SK-N-SH (cell line): ENCODE measurements around the gene AMACR. TPM values are rescaled to one million over a fixed set of nuclear protein-coding genes. Genes with fewer than 3 reads are reported as not detected.

Experiments used
- CTCF ChIA-PET: fragments of 300-600, 350-600 bp; formaldehyde crosslinking; extraction: SDS; loops from one replicate; lab custom pipeline; 2021; lab: Yijun Ruan, JAX
- POLR2A ChIA-PET: fragments of 350-600 bp; sonication (Branson Sonifier 250); formaldehyde crosslinking; extraction: SDS; loops from one replicate; lab custom pipeline; 2020; ENCODE audit warnings: antibody characterized with exemption, inconsistent platforms; lab: Yijun Ruan, JAX
- DNase-seq: peaks from one replicate; pipeline ENCODE4 v3.0.0; 2012
- H2AFZ ChIP-seq: fragments of 200-600 bp; sonication (generic); 2 replicates; pipeline ENCODE4 v1.8.1; 2016; ENCODE audit warnings: antibody characterized with exemption, mild to moderate bottlenecking, low read depth
- H3F3A ChIP-seq: fragments of 200-600 bp; sonication (generic); replicated peaks from 2 replicates; pipeline ENCODE3; 2016; ENCODE audit warnings: antibody characterized with exemption, mild to moderate bottlenecking; ENCODE audit not compliant: insufficient read depth
- H3K27ac ChIP-seq, 2 experiments: fragments of 200-500 bp in 1 of 2; fragments of 200-600 bp in 1 of 2; sonication (Bioruptor generic) in 1 of 2; sonication (generic), shearing (Covaris generic) in 1 of 2; 2 replicates each; pipeline versions ENCODE4 v1.5.1 to v1.6.1; 2014 to 2016; ENCODE audit warnings: low read depth in 2 of 2, inconsistent platforms in 1 of 2, low read length in 1 of 2, mild to moderate bottlenecking in 1 of 2, mixed read lengths in 1 of 2
- H3K27me3 ChIP-seq: fragments of 200-600 bp; sonication (generic), shearing (Covaris generic); 2 replicates; pipeline ENCODE4 v1.6.1; 2016; ENCODE audit warnings: mixed run types; ENCODE audit not compliant: insufficient read depth
- H3K36me3 ChIP-seq, 2 experiments: fragments of 200-500 bp in 1 of 2; fragments of 200-600 bp in 1 of 2; sonication (Bioruptor generic) in 1 of 2; sonication (generic) in 1 of 2; replicated peaks in 1 of 2; 2 replicates each; pipeline versions ENCODE3 to v1.5.1; 2014 to 2016; ENCODE audit warnings: low read length in 1 of 2, mild to moderate bottlenecking in 1 of 2; ENCODE audit not compliant: insufficient read depth in 2 of 2, control insufficient read depth in 1 of 2
- H3K4me1 ChIP-seq, 2 experiments: fragments of 200-500 bp in 1 of 2; fragments of 200-600 bp in 1 of 2; sonication (Bioruptor generic) in 1 of 2; sonication (generic), shearing (Covaris generic) in 1 of 2; 2 replicates each; pipeline versions ENCODE4 v1.5.1 to v1.6.1; 2014 to 2016; ENCODE audit warnings: low read depth in 1 of 2, low read length in 1 of 2, mixed run types in 1 of 2; ENCODE audit not compliant: insufficient read depth in 2 of 2, control insufficient read depth in 1 of 2
- H3K4me2 ChIP-seq: fragments of 200-600 bp; sonication (generic), shearing (Covaris generic); 2 replicates; pipeline ENCODE4 v1.6.1; 2017; ENCODE audit warnings: mixed run types
- H3K4me3 ChIP-seq, 2 experiments: fragments of 200-500 bp in 1 of 2; fragments of 200-600 bp in 1 of 2; sonication (Bioruptor generic) in 1 of 2; sonication (generic), shearing (Covaris generic) in 1 of 2; 2 replicates each; pipeline versions ENCODE4 v1.5.1 to v1.8.1; 2014 to 2016; ENCODE audit warnings: low read depth in 2 of 2, inconsistent platforms in 1 of 2, low read length in 1 of 2, mild to moderate bottlenecking in 1 of 2, mixed read lengths in 1 of 2, moderate library complexity in 1 of 2
- H3K79me2 ChIP-seq: fragments of 200-600 bp; sonication (generic); 2 replicates; pipeline ENCODE4 v1.8.1; 2017; ENCODE audit warnings: mild to moderate bottlenecking; ENCODE audit not compliant: insufficient read depth
- H3K9ac ChIP-seq: fragments of 200-600 bp; sonication (generic); 2 replicates; pipeline ENCODE4 v1.6.1; 2017; ENCODE audit warnings: mixed run types
- H3K9me2 ChIP-seq: fragments of 200-600 bp; sonication (generic); 2 replicates; pipeline ENCODE4 v1.6.1; 2017; ENCODE audit warnings: mixed run types
- H3K9me3 ChIP-seq: fragments of 200-600 bp; sonication (generic); 2 replicates; pipeline ENCODE4 v1.6.1; 2017; ENCODE audit warnings: mixed run types, mild to moderate bottlenecking, moderate library complexity
- H4K20me1 ChIP-seq: fragments of 200-600 bp; sonication (generic); 2 replicates; pipeline ENCODE4 v1.6.1; 2017; ENCODE audit warnings: mild to moderate bottlenecking, mixed run types; ENCODE audit not compliant: insufficient read depth
- CHD2 ChIP-seq: fragments of 150-350 bp; IDR thresholded peaks from 2 replicates; pipeline ENCODE4 v1.6.1; 2018; ENCODE audit warnings: low read length; ENCODE audit not compliant: partially characterized antibody
- EP300 ChIP-seq, 2 experiments: IDR thresholded peaks; 2 replicates each; pipeline versions ENCODE4 v1.4.0 to v1.6.1; 2012; ENCODE audit warnings: borderline replicate concordance in 1 of 2, low read depth in 1 of 2, low read length in 1 of 2
- FOSL2 ChIP-seq: IDR thresholded peaks from 2 replicates; pipeline ENCODE4 v1.4.0; 2012; ENCODE audit warnings: low read depth, mild to moderate bottlenecking, moderate library complexity, borderline replicate concordance
- GATA2 ChIP-seq: sonication (generic); formaldehyde crosslinking; IDR thresholded peaks from 2 replicates; pipeline ENCODE4 v1.5.0; 2020; ENCODE audit warnings: mild to moderate bottlenecking, missing genetic modification reagents
- IRF3 ChIP-seq: fragments of 150-350 bp; IDR thresholded peaks from 2 replicates; pipeline ENCODE4 v1.6.1; 2016; ENCODE audit warnings: mild to moderate bottlenecking, low read depth, low read length
- MAX ChIP-seq: IDR thresholded peaks from 2 replicates; pipeline ENCODE4 v1.4.0; 2012; ENCODE audit warnings: low read depth
- MEF2A ChIP-seq: IDR thresholded peaks from 2 replicates; pipeline ENCODE4 v1.4.0; 2012; ENCODE audit warnings: low read depth, borderline replicate concordance
- MXI1 ChIP-seq: IDR thresholded peaks from 2 replicates; pipeline ENCODE4 v1.6.1; 2012; ENCODE audit warnings: mild to moderate bottlenecking, low read depth, low read length, improper control_type of control experiment
- NFIC ChIP-seq: IDR thresholded peaks from 2 replicates; pipeline ENCODE4 v1.4.0; 2012; ENCODE audit warnings: borderline replicate concordance
- NRF1 ChIP-seq: IDR thresholded peaks from 2 replicates; pipeline ENCODE4 v1.6.1; 2012; ENCODE audit warnings: low read depth, mild to moderate bottlenecking, low read length
- PBX3 ChIP-seq: IDR thresholded peaks from 2 replicates; pipeline ENCODE4; 2012
- POLR2AphosphoS5 ChIP-seq: IDR thresholded peaks from 2 replicates; pipeline ENCODE4 v1.6.1; 2012; ENCODE audit warnings: low read depth, low read length
- RAD21 ChIP-seq: IDR thresholded peaks from 2 replicates; pipeline ENCODE4 v1.6.1; 2012; ENCODE audit warnings: mild to moderate bottlenecking, low read length
- RFX5 ChIP-seq: IDR thresholded peaks from 2 replicates; pipeline ENCODE4 v1.6.1; 2012; ENCODE audit warnings: mild to moderate bottlenecking, improper control_type of control experiment, low read length
- SIN3A ChIP-seq: IDR thresholded peaks from 2 replicates; pipeline ENCODE4 v1.6.1; 2012; ENCODE audit warnings: low read depth, mild to moderate bottlenecking, low read length, moderate library complexity, borderline replicate concordance
- SMC3 ChIP-seq: IDR thresholded peaks from 2 replicates; pipeline ENCODE4 v1.6.1; 2012; ENCODE audit warnings: low read depth, low read length, improper control_type of control experiment
- TCF12 ChIP-seq: IDR thresholded peaks from 2 replicates; pipeline ENCODE4 v1.4.0; 2012
- TEAD4 ChIP-seq: IDR thresholded peaks from 2 replicates; pipeline ENCODE4 v1.4.0; 2012; ENCODE audit warnings: mild to moderate bottlenecking, borderline replicate concordance; ENCODE audit not compliant: insufficient read depth
- USF2 ChIP-seq: fragments of 150-350 bp; IDR thresholded peaks from 2 replicates; pipeline ENCODE4 v1.6.1; 2017; ENCODE audit warnings: antibody characterized with exemption, low read length, low read depth, borderline replicate concordance
- YY1 ChIP-seq: IDR thresholded peaks from 2 replicates; pipeline ENCODE4 v1.4.0; 2012; ENCODE audit warnings: low read depth, mild to moderate bottlenecking
- ZBTB33 ChIP-seq: IDR thresholded peaks from 2 replicates; pipeline ENCODE4 v1.4.0; 2012; ENCODE audit warnings: low read depth, borderline replicate concordance
- WGBS: methylation state at CpG from one replicate; pipeline ENCODE4 v1.1.6; 2017; ENCODE audit warnings: low lambda C conversion rate; 5-methylcytosine and 5-hydroxymethylcytosine counted together
- polyA plus RNA-seq, 3 experiments: library from polyadenylated mRNA; depleted of rRNA; stranded (reverse); fragments of >200 nt; gene quantifications; 2 replicates each; pipeline ENCODE4 v1.2.3, GENCODE V29; 2012

Gene AMACR
- polyA plus RNA-seq, 1 of the 3 experiments (the other 2 are of a cell fraction), result 11.8 TPM

GRCh38 chr5:34045996-34046395, 38.1 kb upstream of the AMACR start:
- no peak overlapping the region for H3K27ac ChIP-seq
- CTCF ChIA-PET, result no interaction called here
- H3K9me2 ChIP-seq, result no peaks in the 10 kb centered on the region
- no peaks in the 10 kb centered on the region for H4K20me1 ChIP-seq
- no peaks in the 10 kb centered on the region for H3K9me3 ChIP-seq
- H3K27me3 ChIP-seq, result no peaks in the 10 kb centered on the region
- POLR2A ChIA-PET, result interaction anchor here (0.6 kb wide), 1 partner anchor 62 kb away, joined by 3 read pairs; no protein-coding TSS in a partner anchor
- no peaks in the 10 kb centered on the region for H3K4me1 ChIP-seq
- no peak overlapping the region for H2AFZ ChIP-seq
- H3K9ac ChIP-seq, result no peak overlapping the region
- no peaks in the 10 kb centered on the region for H3F3A ChIP-seq
- DNase-seq, result no peak
- H3K36me3 ChIP-seq, result peaks cover 5 to 6% of the 10 kb centered on the region in 2 experiments
- no peaks in the 10 kb centered on the region for H3K79me2 ChIP-seq
- TF ChIP-seq FOSL2 (no peak), EP300 (IDR thresholded peaks at IDR 0.05; ENCODE audit: borderline replicate concordance in 1 of 2, low read depth in 1 of 2, low read length in 1 of 2) (no peak), ZBTB33 (no peak), GATA2 (CRISPR knock-in tag) (no peak), PBX3 (no peak), POLR2AphosphoS5 (no peak), SIN3A (no peak), NRF1 (no peak), TEAD4 (no peak), MEF2A (no peak), RAD21 (no peak), NFIC (no peak), TCF12 (no peak), SMC3 (no peak), MAX (no peak), MXI1 (no peak)
- H3K4me3 ChIP-seq, result no peak overlapping the region
- H3K4me2 ChIP-seq, result no peak overlapping the region

- H3F3A ChIP-seq, result no peaks in the 10 kb centered on the region
- no peak for TF ChIP-seq SIN3A
- TF ChIP-seq EP300 (IDR thresholded peaks at IDR 0.05; ENCODE audit: borderline replicate concordance in 1 of 2, low read depth in 1 of 2, low read length in 1 of 2), result no peak
- no peak for TF ChIP-seq IRF3
- TF ChIP-seq RFX5, result no peak
- TF ChIP-seq CHD2, result no peak
- TF ChIP-seq SMC3, result no peak
- TF ChIP-seq NRF1, result no peak
- TF ChIP-seq USF2, result no peak
- TF ChIP-seq YY1, result no peak
- H3K27ac ChIP-seq, result no peak overlapping the region
- no peaks in the 10 kb centered on the region for H3K9me3 ChIP-seq
- DNase-seq, result no peak
- H3K27me3 ChIP-seq, result no peaks in the 10 kb centered on the region
- no peaks in the 10 kb centered on the region for H3K9me2 ChIP-seq
- H3K4me2 ChIP-seq, result no peak overlapping the region
- no peak overlapping the region for H3K4me3 ChIP-seq
- no peak overlapping the region for H3K9ac ChIP-seq
- no peaks in the 10 kb centered on the region for H3K79me2 ChIP-seq
- no peak overlapping the region for H2AFZ ChIP-seq
- no peaks in the 10 kb centered on the region for H4K20me1 ChIP-seq
- WGBS, result 79% methylated on average over 3 of the region's 3 CpGs
- CTCF ChIA-PET, result interaction anchor here (0.7 to 0.8 kb wide), 2 partner anchors 19 to 429 kb away, joined by 3 read pairs; no protein-coding TSS in a partner anchor
- H3K4me1 ChIP-seq, result no peaks in the 10 kb centered on the region
- H3K36me3 ChIP-seq, result peaks cover 0 to under 1% of the 10 kb centered on the region in 2 experiments
- POLR2A ChIA-PET, result no interaction called here
Observed at GRCh38 chr5:34045023-34045422, 37.2 kb upstream of the AMACR start.
